ENCODE measurements around the gene MAP2K6. TPM values are rescaled to one million over a fixed set of nuclear protein-coding genes. Genes with fewer than 3 reads are reported as not detected.

Gene MAP2K6
- total and polyA plus RNA-seq, 2 donors (not counting 3 experiments of a cell fraction or from before 2014, with no cell fraction given) = 5.9 to 13.9 TPM

DNA sequence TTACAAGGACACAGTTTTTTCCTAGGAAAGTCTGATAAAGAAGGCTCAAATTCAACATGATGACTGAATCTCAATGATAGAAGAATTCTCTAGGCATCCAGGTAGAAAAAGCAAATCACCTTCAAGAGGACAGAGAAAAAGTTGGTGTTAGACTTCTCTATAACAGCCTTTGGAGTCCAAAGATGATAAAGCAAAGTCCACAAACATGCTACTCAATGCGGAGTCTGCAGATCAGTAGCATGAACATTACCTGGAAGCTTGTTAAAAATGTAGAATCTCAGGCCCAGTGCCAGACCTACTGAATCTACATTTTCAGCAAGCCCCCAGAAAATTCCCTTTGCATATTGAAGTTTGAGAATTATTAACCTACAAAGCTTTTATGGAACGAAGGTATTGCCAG, 41.4 kb upstream of the MAP2K6 start:
- no peaks in the 10 kb centered on the region for H4K20me1 ChIP-seq (replicated peaks; ENCODE audit: control insufficient read depth, extremely low read depth, insufficient read depth, low read length)
- H2AFZ ChIP-seq (ENCODE audit: low read depth, low read length) = no peak overlapping the region
- DNase-seq (ENCODE audit: low read depth, low spot score) (no peak), FAIRE-seq (no peak)
- no peaks in the 10 kb centered on the region for H3K79me2 ChIP-seq (ENCODE audit: control insufficient read depth, insufficient read depth, low read length)
- intact Hi-C loops (cut with micrococcal nuclease) = no loop called here
- H3K4me1 ChIP-seq (ENCODE audit: control insufficient read depth, extremely low read depth, insufficient read depth, low read length) = no peaks in the 10 kb centered on the region
- no TSS peak for BruUV-seq (replicated peaks)
- no peak overlapping the region for H3K4me2 ChIP-seq (ENCODE audit: insufficient read depth, low read length)
- CTCF ChIA-PET = no interaction called here
- no peak overlapping the region for H3K27ac ChIP-seq (ENCODE audit: insufficient read depth, low read depth, low read length)
- no peaks in the 10 kb centered on the region for H3K9me3 ChIP-seq (replicated peaks; ENCODE audit: control insufficient read depth, insufficient read depth, low read length)
- no peak overlapping the region for H3K4me3 ChIP-seq (replicated peaks in 1 of 3; ENCODE audit: insufficient read depth in 1 of 3, low read depth in 1 of 3, low read length in 3 of 3)
- no peaks in the 10 kb centered on the region for H3K27me3 ChIP-seq (ENCODE audit: control insufficient read depth in 2 of 2, insufficient read depth in 2 of 2, low read length in 2 of 2)
- TF ChIP-seq, protein P1, sequence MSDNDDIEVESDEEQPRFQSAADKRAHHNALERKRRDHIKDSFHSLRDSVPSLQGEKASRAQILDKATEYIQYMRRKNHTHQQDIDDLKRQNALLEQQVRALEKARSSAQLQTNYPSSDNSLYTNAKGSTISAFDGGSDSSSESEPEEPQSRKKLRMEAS (IDR thresholded peaks at IDR 0.05; ENCODE audit: insufficient read depth, insufficient read length) = no peak
- TF ChIP-seq EZH2 (IDR thresholded peaks at IDR 0.05; ENCODE audit: borderline replicate concordance, low read depth, low read length, severe bottlenecking) (no peak), GATA2 (IDR thresholded peaks at IDR 0.05; ENCODE audit: insufficient read depth, insufficient read length, low read depth, low read length) (no peak), JUN (IDR thresholded peaks at IDR 0.05; ENCODE audit: borderline replicate concordance, insufficient read depth, insufficient read length, low read depth) (no peak), FOS (IDR thresholded peaks at IDR 0.05; ENCODE audit: borderline replicate concordance, insufficient read depth, low read length) (no peak), MYC (IDR thresholded peaks at IDR 0.05; ENCODE audit: low read depth, low read length) (no peak), POLR2AphosphoS5 (IDR thresholded peaks at IDR 0.05; ENCODE audit: insufficient read depth, low read depth, low read length) (no peak), POLR2A (IDR thresholded peaks at IDR 0.05; ENCODE audit: low read depth, low read length) (no peak)
- TF ChIP-seq, protein P2, sequence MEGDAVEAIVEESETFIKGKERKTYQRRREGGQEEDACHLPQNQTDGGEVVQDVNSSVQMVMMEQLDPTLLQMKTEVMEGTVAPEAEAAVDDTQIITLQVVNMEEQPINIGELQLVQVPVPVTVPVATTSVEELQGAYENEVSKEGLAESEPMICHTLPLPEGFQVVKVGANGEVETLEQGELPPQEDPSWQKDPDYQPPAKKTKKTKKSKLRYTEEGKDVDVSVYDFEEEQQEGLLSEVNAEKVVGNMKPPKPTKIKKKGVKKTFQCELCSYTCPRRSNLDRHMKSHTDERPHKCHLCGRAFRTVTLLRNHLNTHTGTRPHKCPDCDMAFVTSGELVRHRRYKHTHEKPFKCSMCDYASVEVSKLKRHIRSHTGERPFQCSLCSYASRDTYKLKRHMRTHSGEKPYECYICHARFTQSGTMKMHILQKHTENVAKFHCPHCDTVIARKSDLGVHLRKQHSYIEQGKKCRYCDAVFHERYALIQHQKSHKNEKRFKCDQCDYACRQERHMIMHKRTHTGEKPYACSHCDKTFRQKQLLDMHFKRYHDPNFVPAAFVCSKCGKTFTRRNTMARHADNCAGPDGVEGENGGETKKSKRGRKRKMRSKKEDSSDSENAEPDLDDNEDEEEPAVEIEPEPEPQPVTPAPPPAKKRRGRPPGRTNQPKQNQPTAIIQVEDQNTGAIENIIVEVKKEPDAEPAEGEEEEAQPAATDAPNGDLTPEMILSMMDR (IDR thresholded peaks at IDR 0.05; ENCODE audit: extremely low read depth in 1 of 2, insufficient read depth in 1 of 2, low read depth in 1 of 2, low read length in 2 of 2) = no peak
- no peaks in the 10 kb centered on the region for H3K36me3 ChIP-seq (ENCODE audit: control insufficient read depth in 2 of 2, extremely low read depth in 1 of 2, insufficient read depth in 2 of 2, low read length in 2 of 2)
- no peak overlapping the region for H3K9ac ChIP-seq (replicated peaks; ENCODE audit: extremely low read depth, insufficient read depth, low read length)
- POLR2A ChIA-PET = no interaction called here
- dilution Hi-C loops (cut with MboI; ENCODE audit: extremely low pct_ligation_motif_present, low sequenced_read_pairs) = no loop called here
- no peaks in the 10 kb centered on the region for H3K9me1 ChIP-seq (replicated peaks; ENCODE audit: control insufficient read depth, extremely low read depth, insufficient read depth, low read length)

Measured in endothelial cell of umbilical vein (primary cell).